Activated gamma-delta T cell (primary cell): ENCODE data around the gene TRMT112.
"Not testable (repeated sequence)": the region's sequence is repeated elsewhere in the genome, so short reads cannot be mapped to it uniquely, and the experiment has no call there.

Experiments used
- DNase-seq: peaks from one replicate; lab custom pipeline; 2025; lab: John Stamatoyannopoulos, UW

The TRMT112 gene

GRCh38 chr11:64331569-64332371 is 14.4 kb upstream of the TRMT112 start:
- no peak for DNase-seq

- DNase-seq, result no peak
Observed at GRCh38 chr11:64330888-64331287, 13.5 kb upstream of the TRMT112 start.

DNA sequence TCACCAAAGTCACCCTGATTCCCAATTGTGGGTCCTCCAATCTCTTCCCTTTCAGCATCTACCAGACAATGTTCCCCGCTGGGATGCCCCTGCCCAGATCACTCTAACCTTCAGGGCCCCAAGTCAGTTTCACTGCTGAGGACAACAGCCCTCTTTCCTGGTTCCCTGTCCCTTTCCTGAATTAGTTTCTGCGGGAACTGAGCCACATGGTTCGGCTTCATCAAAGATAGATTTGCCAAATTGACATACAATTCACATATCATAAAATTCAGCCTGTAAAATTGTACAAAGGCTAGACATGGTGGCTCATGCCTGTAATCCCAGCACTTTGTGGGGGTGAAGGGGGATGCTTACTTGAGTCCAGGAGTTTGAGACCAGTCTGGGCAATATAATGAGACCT is 10.6 kb upstream of the TRMT112 start:
- no peak for DNase-seq

GRCh38 chr11:64327375-64327774 is 10.0 kb upstream of the TRMT112 start:
- DNase-seq, result no peak

DNA sequence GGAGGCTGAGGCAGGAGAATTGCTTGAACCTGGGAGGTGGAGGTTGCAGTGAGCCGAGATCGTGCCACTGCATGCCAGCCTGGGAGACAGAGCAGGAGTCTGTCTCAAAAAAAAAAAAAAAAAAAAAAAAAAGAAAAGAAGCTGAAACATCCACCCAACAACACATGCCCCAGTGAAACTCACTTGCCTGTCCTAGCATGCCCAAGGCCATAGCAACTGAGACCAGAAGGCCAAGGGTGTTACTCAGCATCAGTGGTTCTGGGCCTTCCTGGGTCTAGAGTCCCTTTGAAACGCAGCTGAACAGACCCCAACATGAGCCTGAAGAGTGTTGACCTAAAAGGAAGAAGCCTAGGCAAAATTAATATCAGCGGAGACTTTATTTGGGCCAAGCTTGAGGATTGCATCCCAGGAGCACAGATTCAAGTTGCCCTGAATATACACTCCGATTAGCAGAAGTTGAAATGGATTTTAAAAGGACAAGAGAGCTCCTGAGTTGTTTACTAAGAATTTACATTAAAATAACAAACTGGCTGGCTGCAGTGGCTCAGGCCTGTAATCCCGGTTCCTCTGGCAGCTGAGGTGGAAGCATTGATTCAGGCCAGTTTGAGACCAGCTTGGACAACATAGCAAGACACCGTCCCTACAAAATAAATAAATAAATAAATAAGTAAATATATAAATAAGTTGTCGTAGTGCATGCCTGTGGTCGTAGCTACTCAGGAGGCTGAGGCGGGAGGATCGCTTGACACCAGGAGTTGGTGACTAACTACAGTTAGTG is 7.5 kb upstream of the TRMT112 start:
- no peak for DNase-seq

- not testable (repeated sequence) for DNase-seq
Observed at GRCh38 chr11:64323984-64324383, 6.6 kb upstream of the TRMT112 start.

DNA sequence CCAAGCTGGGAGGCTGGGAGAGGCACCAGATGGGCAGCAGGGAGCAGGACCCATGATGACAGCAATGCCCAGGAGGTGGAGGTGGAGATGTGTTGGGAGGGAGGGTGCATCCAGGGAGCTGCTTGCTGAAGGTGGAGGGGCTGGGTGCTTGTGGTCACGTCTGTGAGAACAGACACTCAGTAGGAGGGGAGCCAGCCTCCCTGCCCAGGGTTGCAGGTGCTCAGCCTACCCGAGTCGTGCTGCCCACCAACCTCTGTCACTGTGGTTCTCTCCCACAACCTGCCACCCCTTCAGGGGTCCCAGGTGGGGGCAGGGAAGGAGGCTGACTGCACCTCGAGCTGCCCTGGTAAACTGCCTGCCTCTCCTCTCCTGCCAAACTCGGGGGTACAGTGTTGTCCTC is 6.0 kb upstream of the TRMT112 start:
- no peak for DNase-seq

GRCh38 chr11:64322925-64323260 is 5.5 kb upstream of the TRMT112 start:
- DNase-seq, result no peak

DNA sequence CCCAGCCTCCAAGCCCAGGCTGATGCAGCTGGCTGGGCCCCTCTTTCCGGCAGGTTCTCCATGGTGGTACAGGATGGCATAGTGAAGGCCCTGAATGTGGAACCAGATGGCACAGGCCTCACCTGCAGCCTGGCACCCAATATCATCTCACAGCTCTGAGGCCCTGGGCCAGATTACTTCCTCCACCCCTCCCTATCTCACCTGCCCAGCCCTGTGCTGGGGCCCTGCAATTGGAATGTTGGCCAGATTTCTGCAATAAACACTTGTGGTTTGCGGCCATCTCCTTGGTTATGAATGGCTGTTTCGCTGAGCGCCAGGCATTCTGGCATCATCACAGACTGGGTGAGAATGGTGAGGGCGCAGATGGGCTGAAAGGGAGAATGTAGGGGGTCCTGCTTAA is 4.2 kb upstream of the TRMT112 start:
- no peak for DNase-seq

GRCh38 chr11:64321026-64321425 is 3.7 kb upstream of the TRMT112 start:
- no peak for DNase-seq

DNA sequence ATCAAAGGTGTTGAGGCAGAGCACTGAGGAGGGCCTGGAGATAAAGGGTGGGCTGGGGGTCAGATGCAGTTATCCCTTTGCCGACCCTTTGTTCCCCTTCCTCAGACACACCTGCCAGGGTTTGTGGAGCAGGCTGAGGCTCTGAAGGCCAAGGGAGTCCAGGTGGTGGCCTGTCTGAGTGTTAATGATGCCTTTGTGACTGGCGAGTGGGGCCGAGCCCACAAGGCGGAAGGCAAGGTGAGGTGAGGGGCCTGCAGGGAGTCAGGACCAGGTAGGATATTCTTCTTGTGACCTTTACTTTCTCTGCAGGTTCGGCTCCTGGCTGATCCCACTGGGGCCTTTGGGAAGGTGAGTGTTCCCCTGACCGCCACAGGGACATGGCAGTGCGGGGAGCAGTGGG is 3.2 kb upstream of the TRMT112 start:
- DNase-seq, result no peak

DNA sequence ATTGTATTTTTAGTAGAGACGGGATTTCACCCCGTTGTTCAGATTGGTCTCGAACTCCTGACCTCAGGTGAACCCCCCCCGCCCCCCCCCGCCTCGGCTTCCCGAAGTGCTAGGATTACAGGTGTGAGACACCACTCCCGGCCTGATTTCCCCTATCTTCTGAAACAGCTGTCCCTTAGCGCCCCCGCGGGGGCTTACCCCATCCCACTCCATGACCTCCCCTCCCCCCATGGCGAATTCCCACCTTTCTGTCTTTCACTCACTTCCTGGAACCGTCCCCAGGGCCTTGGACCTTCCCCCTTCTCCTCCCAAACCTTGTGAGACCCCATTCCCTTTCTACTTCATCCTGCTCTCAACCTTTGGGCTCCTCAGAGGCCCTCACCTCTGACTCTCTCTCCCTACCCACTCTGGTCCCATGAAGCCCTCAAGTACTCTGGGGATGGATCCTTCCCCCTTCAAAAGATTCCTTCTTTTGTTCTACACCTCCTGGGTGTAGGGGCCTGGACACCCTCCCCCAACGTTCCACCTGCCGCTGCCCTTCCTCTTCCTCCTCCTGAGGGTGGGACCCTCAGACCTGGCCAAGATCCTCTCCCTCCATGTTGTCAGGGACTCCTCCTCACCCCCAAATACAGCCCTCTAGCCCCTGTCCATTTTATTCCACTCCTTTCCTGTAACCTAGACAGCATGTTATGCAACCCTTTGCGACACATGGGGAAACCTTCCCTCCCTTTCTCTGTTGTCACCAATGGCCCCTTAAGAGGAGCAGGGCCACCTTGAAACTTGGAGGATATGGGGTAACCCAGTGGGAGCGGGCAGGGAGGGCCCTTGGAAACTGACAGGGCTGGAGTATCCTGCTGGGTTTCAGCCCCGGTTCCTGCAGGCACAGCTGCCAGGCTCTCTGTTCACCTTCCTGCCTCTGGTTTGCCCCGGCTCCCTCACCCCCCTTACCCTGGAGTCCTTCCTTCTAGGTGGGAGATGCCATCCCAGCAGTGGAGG is 1.7 kb upstream of the TRMT112 start:
- no peak for DNase-seq

GRCh38 chr11:64317961-64318765 is 804 bp upstream of the TRMT112 start, which contains the start of gene PRDX5:
Gene PRDX5, plus strand, starts transcription at chr11:64318121. Its CDS starts 95 bp downstream, at chr11:64318216.
- peak; percentile 92 for DNase-seq

DNA sequence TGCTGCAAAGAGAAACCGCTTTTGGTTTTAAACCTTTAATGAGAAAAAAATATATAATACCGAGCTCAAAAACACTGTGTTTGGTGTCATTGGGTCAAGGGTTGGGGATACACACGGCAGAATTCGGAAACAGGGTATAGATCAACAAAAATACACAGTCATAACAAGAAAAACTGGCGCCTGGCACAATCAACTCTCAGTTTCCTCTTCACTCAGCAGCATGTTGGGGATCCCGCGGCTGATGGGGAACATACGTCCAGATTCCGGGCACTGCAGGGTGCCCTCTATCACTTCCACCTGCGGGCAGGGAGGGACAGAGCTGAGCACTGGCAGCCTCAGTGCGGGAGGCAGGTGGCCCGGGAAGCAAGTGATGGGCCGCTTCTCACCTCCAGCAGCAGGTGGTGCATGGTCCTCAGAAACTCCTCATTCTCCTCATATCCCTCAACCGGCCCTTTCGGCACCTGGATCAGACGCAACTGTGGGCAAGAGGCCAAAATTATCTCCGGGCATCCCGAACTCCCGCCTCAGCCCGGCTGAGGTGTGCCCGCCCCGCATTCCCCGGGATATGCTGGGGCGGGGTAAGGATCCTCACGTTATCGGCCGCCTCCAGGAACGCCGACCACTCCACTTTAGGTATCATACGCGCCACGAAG is 561 bp downstream of the TRMT112 start:
- no peak for DNase-seq

GRCh38 chr11:64315667-64316526 is 1.5 kb downstream of the TRMT112 start:
- DNase-seq, result not testable (repeated sequence)

DNA sequence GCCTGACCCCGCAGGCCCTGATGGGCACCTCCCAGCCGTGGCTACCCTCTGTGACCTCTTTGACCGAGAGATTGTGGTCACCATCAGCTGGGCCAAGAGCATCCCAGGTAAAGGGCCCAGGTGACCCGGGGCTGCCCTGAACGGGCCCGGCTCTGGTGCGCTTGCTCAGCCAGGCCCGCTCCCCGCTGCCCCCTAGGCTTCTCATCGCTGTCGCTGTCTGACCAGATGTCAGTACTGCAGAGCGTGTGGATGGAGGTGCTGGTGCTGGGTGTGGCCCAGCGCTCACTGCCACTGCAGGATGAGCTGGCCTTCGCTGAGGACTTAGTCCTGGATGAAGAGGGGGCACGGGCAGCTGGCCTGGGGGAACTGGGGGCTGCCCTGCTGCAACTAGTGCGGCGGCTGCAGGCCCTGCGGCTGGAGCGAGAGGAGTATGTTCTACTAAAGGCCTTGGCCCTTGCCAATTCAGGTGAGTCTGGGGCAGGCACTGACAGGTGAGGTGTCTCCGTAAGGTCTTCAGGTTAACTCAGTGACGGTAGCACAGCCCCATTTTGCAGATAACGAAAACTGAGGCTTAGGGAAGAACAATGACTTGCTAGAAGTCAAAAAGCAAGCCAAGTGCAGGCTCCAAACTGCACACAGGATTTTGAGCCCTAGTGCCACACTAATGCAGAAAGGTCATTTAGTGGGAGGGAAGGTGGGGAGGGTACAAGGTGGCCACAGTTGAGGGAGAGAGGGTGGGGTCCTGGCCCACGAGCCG is 2.4 kb downstream of the TRMT112 start:
- DNase-seq, result no peak

- DNase-seq, result no peak
Observed at GRCh38 chr11:64314146-64314804, 3.1 kb downstream of the TRMT112 start.

- no peak for DNase-seq
Observed at GRCh38 chr11:64313491-64314145, 3.7 kb downstream of the TRMT112 start.
